ENCODE data around the gene SLC16A10.

DNA sequence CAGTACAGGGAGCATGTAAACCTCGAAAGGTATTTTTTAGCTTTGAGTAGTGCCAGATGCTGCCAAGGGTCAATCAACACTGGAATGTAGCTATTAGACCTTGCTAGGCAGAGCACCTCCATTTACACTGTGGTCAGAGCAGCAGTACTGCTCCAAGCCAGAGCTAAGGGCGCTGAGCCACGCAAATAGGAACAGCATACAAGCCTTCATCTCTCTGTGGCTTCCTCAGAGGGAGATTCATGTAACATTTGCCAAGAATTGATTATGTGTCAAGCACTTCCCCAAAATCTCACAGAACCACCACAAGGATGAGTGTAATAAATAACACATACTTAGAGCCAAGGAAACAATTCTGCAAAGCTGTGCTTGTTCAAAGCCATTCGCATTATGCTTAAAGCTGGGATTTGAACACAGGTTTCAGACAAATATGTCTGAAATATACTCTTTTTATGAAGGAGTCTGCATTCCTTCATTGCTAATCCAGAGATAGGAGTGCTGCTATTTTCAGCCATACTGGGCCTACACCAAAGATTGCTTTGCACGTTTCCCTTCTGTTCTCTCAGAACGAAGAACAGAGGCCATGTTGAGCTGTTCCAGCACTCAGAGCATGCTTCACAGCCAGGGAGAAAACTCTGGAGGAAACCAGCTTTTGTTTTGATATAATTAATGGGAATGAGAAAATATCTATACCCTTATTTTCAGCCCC lies 97.7 kb downstream of the SLC16A10 start:
- TF ChIP-seq POLR2A (IDR thresholded peaks at IDR 0.05; ENCODE audit: insufficient read depth in 1 of 2, low read depth in 2 of 2, low read length in 2 of 2): no peak
- no peak for TF ChIP-seq ESRRA (CRISPR knock-in tag; IDR thresholded peaks at IDR 0.05; ENCODE audit: low read depth)
- TF ChIP-seq NBN (conservative IDR thresholded peaks at IDR 0.05): no peak
- TF ChIP-seq KLF13 (CRISPR knock-in tag; IDR thresholded peaks at IDR 0.05): no peak
- TF ChIP-seq EZH2 (conservative IDR thresholded peaks at IDR 0.05; ENCODE audit: low read depth, low read length): no peak
- TF ChIP-seq, protein P1, sequence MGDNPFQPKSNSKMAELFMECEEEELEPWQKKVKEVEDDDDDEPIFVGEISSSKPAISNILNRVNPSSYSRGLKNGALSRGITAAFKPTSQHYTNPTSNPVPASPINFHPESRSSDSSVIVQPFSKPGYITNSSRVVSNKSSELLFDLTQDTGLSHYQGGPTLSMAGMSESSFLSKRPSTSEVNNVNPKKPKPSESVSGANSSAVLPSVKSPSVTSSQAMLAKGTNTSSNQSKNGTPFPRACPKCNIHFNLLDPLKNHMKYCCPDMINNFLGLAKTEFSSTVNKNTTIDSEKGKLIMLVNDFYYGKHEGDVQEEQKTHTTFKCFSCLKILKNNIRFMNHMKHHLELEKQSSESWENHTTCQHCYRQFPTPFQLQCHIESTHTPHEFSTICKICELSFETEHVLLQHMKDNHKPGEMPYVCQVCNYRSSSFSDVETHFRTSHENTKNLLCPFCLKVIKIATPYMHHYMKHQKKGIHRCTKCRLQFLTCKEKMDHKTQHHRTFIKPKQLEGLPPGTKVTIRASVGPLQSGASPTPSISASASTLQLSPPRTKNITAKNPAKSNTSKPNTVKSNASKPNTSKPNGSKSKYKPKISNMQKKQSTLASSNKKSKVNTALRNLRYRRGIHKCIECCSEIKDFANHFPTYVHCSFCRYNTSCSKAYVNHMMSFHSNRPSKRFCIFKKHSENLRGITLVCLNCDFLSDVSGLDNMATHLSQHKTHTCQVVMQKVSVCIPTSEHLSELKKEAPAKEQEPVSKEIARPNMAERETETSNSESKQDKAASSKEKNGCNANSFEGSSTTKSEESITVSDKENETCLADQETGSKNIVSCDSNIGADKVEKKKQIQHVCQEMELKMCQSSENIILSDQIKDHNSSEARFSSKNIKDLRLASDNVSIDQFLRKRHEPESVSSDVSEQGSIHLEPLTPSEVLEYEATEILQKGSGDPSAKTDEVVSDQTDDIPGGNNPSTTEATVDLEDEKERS (CRISPR knock-in tag; IDR thresholded peaks at IDR 0.05): no peak
